GM12878 (cell line): Measurements from ENCODE around the gene TEX50. TPM values are rescaled to one million over a fixed set of nuclear protein-coding genes. Genes with fewer than 3 reads are reported as not detected.

Experiments
- ATAC-seq: fragments of 200-7000 bp; cut with Tn5 transposase; 3 replicates; pipeline ENCODE4 v1.9.1; 2020; ENCODE audit warnings: mild to moderate bottlenecking, moderate library complexity
- Bru-seq: library from RNA; stranded (reverse); fragments of 400-500 nt; gene quantifications from one replicate; lab custom pipeline; 2021; lab: Mats Ljungman, UMichigan
- BruChase-seq, 2 experiments: library from RNA; stranded (reverse); fragments of 400-500 nt; gene quantifications; one replicate each; lab custom pipeline; 2021; lab: Mats Ljungman, UMichigan
- BruUV-seq: library from RNA; stranded (reverse); fragments of 400-500 nt; replicated peaks from 2 replicates; lab custom pipeline; 2021; lab: Mats Ljungman, UMichigan
- CTCF ChIA-PET: fragments of 300-600 bp; sonication (Branson Sonifier 250); formaldehyde crosslinking; extraction: SDS; loops from one replicate; lab custom pipeline; 2021; ENCODE audit warnings: inconsistent platforms; lab: Yijun Ruan, JAX
- POLR2A ChIA-PET: fragments of 350-600 bp; formaldehyde crosslinking; extraction: SDS; loops from one replicate; lab custom pipeline; 2021; ENCODE audit warnings: inconsistent platforms; lab: Charles Lee
- RAD21 ChIA-PET: fragments of 300-600 bp; sonication (Branson Sonifier 250); formaldehyde crosslinking; loops from one replicate; lab custom pipeline; 2023; ENCODE audit warnings: antibody characterized with exemption; ENCODE audit not compliant: unreplicated experiment; lab: Charles Lee
- SMC1A ChIA-PET: fragments of 300-600 bp; sonication (Branson Sonifier 250); formaldehyde crosslinking; loops from one replicate; lab custom pipeline; 2023; ENCODE audit not compliant: unreplicated experiment, uncharacterized antibody; lab: Charles Lee
- DNase-seq: peaks from one replicate; pipeline ENCODE4 v3.0.0-alpha.2; 2011; ENCODE audit warnings: low read depth, low spot score
- FAIRE-seq: peaks from 3 replicates; lab custom pipeline; 2011; peaks lifted over from hg19 to GRCh38; lab: Jason Lieb, UNC
- H2AFZ ChIP-seq: 2 replicates; pipeline ENCODE4 v1.6.0; 2011; ENCODE audit warnings: low read depth, low read length, control low read depth; ENCODE audit not compliant: control insufficient read depth
- H3K27ac ChIP-seq: 2 replicates; pipeline ENCODE4 v1.5.1; 2011; ENCODE audit warnings: control low read depth; ENCODE audit not compliant: control insufficient read depth, insufficient read depth
- H3K27me3 ChIP-seq, 2 experiments: replicated peaks in 1 of 2; 2 replicates each; pipeline versions ENCODE4 v1.6.0 to v1.6.1; 2011; ENCODE audit warnings: low read length in 1 of 2; ENCODE audit not compliant: control insufficient read depth in 2 of 2, insufficient read depth in 2 of 2
- H3K36me3 ChIP-seq, 2 experiments: 2 replicates each; pipeline ENCODE4 v1.5.1; 2011; ENCODE audit warnings: low read length in 1 of 2; ENCODE audit not compliant: control insufficient read depth in 2 of 2, insufficient read depth in 2 of 2
- H3K4me1 ChIP-seq: 2 replicates; pipeline ENCODE4 v1.6.1; 2011; ENCODE audit warnings: mild to moderate bottlenecking, low read length, moderate library complexity, mixed read lengths; ENCODE audit not compliant: control insufficient read depth, insufficient read depth
- H3K4me2 ChIP-seq: 2 replicates; pipeline ENCODE4 v1.6.0; 2011; ENCODE audit warnings: control low read depth; ENCODE audit not compliant: control insufficient read depth, insufficient read depth
- H3K4me3 ChIP-seq: fragments of 200-600 bp; sonication (generic); 2 replicates; pipeline ENCODE4 v1.5.1; 2016
- H3K79me2 ChIP-seq: 2 replicates; pipeline ENCODE4 v1.6.0; 2011; ENCODE audit warnings: low read length; ENCODE audit not compliant: control insufficient read depth, insufficient read depth
- H3K9ac ChIP-seq: 2 replicates; pipeline ENCODE4 v1.8.0; 2011; ENCODE audit warnings: low read length, control low read depth, mixed read lengths; ENCODE audit not compliant: control insufficient read depth, insufficient read depth
- H3K9me3 ChIP-seq: replicated peaks from 3 replicates; pipeline ENCODE4 v1.5.1; 2011; ENCODE audit warnings: mild to moderate bottlenecking, low read length; ENCODE audit not compliant: control insufficient read depth, insufficient read depth
- H4K20me1 ChIP-seq: 2 replicates; pipeline ENCODE4 v1.6.0; 2011; ENCODE audit not compliant: control insufficient read depth, insufficient read depth
- BCL3 ChIP-seq: IDR thresholded peaks from 2 replicates; pipeline ENCODE4 v1.6.1; 2011; ENCODE audit warnings: borderline replicate concordance, low read depth, mild to moderate bottlenecking, moderate library complexity, low read length; ENCODE audit not compliant: insufficient read depth, poor library complexity, severe bottlenecking
- CREB1 ChIP-seq: IDR thresholded peaks from 2 replicates; pipeline ENCODE4 v1.6.1; 2012; ENCODE audit warnings: low read depth, mild to moderate bottlenecking, inconsistent platforms
- CUX1 ChIP-seq: IDR thresholded peaks from 2 replicates; pipeline ENCODE4 v1.6.1; 2012; ENCODE audit warnings: improper control_type of control experiment, low read depth, low read length; ENCODE audit not compliant: insufficient replicate concordance
- ELK1 ChIP-seq: IDR thresholded peaks from 2 replicates; pipeline ENCODE4 v1.6.1; 2012; ENCODE audit warnings: low read depth, low read length, improper control_type of control experiment
- MLLT1 ChIP-seq: fragments of 450-650 bp; IDR thresholded peaks from 2 replicates; pipeline ENCODE4 v1.6.1; 2016; ENCODE audit warnings: mild to moderate bottlenecking
- NR2C1 ChIP-seq: fragments of 450-650 bp; IDR thresholded peaks from 2 replicates; pipeline ENCODE4 v1.6.1; 2017; ENCODE audit warnings: antibody characterized with exemption, mild to moderate bottlenecking, moderate library complexity
- SREBF1 ChIP-seq: IDR thresholded peaks from 2 replicates; pipeline ENCODE4 v1.6.1; 2012; ENCODE audit warnings: mild to moderate bottlenecking, low read length
- WGBS: methylation state at CpG from one replicate; pipeline ENCODE4 v1.1.6; 2016; ENCODE audit warnings: low lambda C conversion rate; ENCODE audit not compliant: insufficient replicate concordance, insufficient coverage; ENCODE audit errors: missing lambda C conversion rate; 5-methylcytosine and 5-hydroxymethylcytosine counted together
- in situ Hi-C: fragments of 300-500 bp; cut with MboI; formaldehyde crosslinking; loops from 9 replicates; pipeline ENCODE4 v1.14.3; 2018; ENCODE audit warnings: mixed read lengths
- intact Hi-C: fragments of 100-400 bp; cut with micrococcal nuclease; formaldehyde crosslinking; loops from one replicate; pipeline ENCODE4 v1.14.2; 2022; ENCODE audit not compliant: unreplicated experiment
- long read RNA-seq, 2 experiments: library from polyadenylated mRNA; unstranded; transcript quantifications; one replicate each; pipeline ENCODE4 v2.0.0, GENCODE V29; 2019 to 2020
- polyA minus RNA-seq, 3 experiments: library from RNA; depleted of rRNA, polyadenylated mRNA; stranded (reverse); fragments of >200 nt; gene quantifications; 2 replicates each; pipeline ENCODE4 v1.2.3, GENCODE V29; 2011
- polyA plus RNA-seq, 11 experiments: library from polyadenylated mRNA; depleted of rRNA in 4 of 11; unstranded in 6 of 11; stranded (reverse) in 5 of 11; fragments of >200 nt; fragmentation: Nextera tagmentation in 4 of 11; fragmentation: Illumina TruSeq in 1 of 11; extraction: Ambion mirVana in 4 of 11; extraction: Trizol in 1 of 11; gene quantifications; 1 replicate in 1 of 11; 2 replicates in 10 of 11; pipeline versions ENCODE4 v1.2.1 to v1.2.3, GENCODE V29; 2011 to 2016; ENCODE audit warnings: inconsistent platforms in 2 of 11, missing spikeins in 2 of 11, low read depth in 1 of 11
- total RNA-seq, 4 experiments: library from RNA; depleted of rRNA in 3 of 4; stranded (reverse); fragments of >200 nt in 3 of 4; fragmentation: Illumina TruSeq in 1 of 4; extraction: Trizol in 1 of 4; gene quantifications; 2 replicates each; pipeline versions ENCODE4 v1.2.1 to v1.2.3, GENCODE V29; 2013 to 2021

The TEX50 gene
- not detected in 2 replicates for total RNA-seq (2013; cell fraction: nucleolus; rRNA removed)
- total RNA-seq (2014; rRNA removed), result not detected in 2 replicates
- not detected in 2 replicates for total RNA-seq (2014; rRNA removed; fragmentation: Illumina TruSeq; extraction: Trizol)
- total RNA-seq (2021), result not detected in 2 replicates
- not detected for polyA plus RNA-seq (2011; ENCODE audit: low read depth)
- polyA plus RNA-seq (2011; rRNA removed), result not detected in 2 replicates
- not detected in 2 replicates for polyA plus RNA-seq (2011; cell fraction: cytosol; rRNA removed)
- not detected in 2 replicates for polyA plus RNA-seq (2011; cell fraction: nucleus; rRNA removed)
- polyA plus RNA-seq (2012), result not detected in 2 replicates
- polyA plus RNA-seq (2014; fragmentation: Illumina TruSeq; extraction: Trizol), result not detected in 2 replicates
- polyA plus RNA-seq (2014; fragmentation: Nextera tagmentation; extraction: Ambion mirVana), result not detected
- polyA plus RNA-seq (2014; rRNA removed), result not detected in 2 replicates
- polyA plus RNA-seq (2016; fragmentation: Nextera tagmentation; extraction: Ambion mirVana), result not detected
- polyA minus RNA-seq (2011; rRNA and poly(A)+ RNA removed), result not detected in 2 replicates
- not detected in 2 replicates for polyA minus RNA-seq (2011; cell fraction: cytosol; rRNA and poly(A)+ RNA removed)
- not detected in 2 replicates for polyA minus RNA-seq (2011; cell fraction: nucleus; rRNA and poly(A)+ RNA removed)
- not detected for Bru-seq, nascent RNA
- not detected for BruChase-seq, experiment 1, labeled RNA remaining after a 6-hour chase
- BruChase-seq, experiment 2, labeled RNA remaining after a 2-hour chase, result not detected
- long read RNA-seq, experiment 1, result 0 reads
- long read RNA-seq, experiment 2, result 0 reads

- no TSS peak for BruUV-seq
- POLR2A ChIA-PET, result no interaction called here
- Histone ChIP-seq H3K4me3 (no peak within 1 kb of the TSS), H3K4me2 (no peak within 1 kb of the TSS), H3K4me1 (no peaks in the 10 kb centered on the region), H3K27ac (no peak within 1 kb of the TSS), H3K36me3 (no peaks in the 10 kb centered on the region)
- no peak for TF ChIP-seq NR2C1
- no peak for TF ChIP-seq CUX1
- no peak for TF ChIP-seq SREBF1
- TF ChIP-seq ELK1, result no peak
- TF ChIP-seq MLLT1, result no peak
- TF ChIP-seq CREB1, result no peak
- no peak for TF ChIP-seq BCL3
- TF ChIP-seq, all 136 proteins: peak for 0
- CTCF ChIA-PET, result interaction anchor here (1.3 kb wide), 1 partner anchor 49 kb away, joined by 3 read pairs; no protein-coding TSS in a partner anchor
- in situ Hi-C loops (no loop called here), intact Hi-C loops (no loop called here)
- SMC1A ChIA-PET, result no interaction called here
- ATAC-seq, result no peak
- H3K9me3 ChIP-seq, result peaks cover 4% of the 10 kb centered on the region; the same call in 2 of the 3 replicates
- no peak within 1 kb of the TSS for H2AFZ ChIP-seq
- no peak within 1 kb of the TSS for H3K9ac ChIP-seq
- H3K27me3 ChIP-seq, result no peaks in the 10 kb centered on the region; a peak in 1 of 4 replicates
- no peak for DNase-seq
- H3K79me2 ChIP-seq, result no peaks in the 10 kb centered on the region
- WGBS, result 0% methylated on average over 1 of the region's 1 CpG
- no peak for FAIRE-seq
- no peaks in the 10 kb centered on the region for H4K20me1 ChIP-seq
- RAD21 ChIA-PET, result no interaction called here
Observed at GRCh38 chr1:173635116-173635515, at the start of gene TEX50. TSS of gene TEX50 (plus strand) at chr1:173635338. CDS start at chr1:173635522, 184 bp downstream.
